ENCODE results near the gene GDPD3.

GRCh38 chr16:30110661-30111060, 2.7 kb downstream of the GDPD3 start:
- TF ChIP-seq EP300 (IDR thresholded peaks at IDR 0.05) (no peak), CTCF (IDR thresholded peaks at IDR 0.05) (no peak), POLR2A (IDR thresholded peaks at IDR 0.05; ENCODE audit: low read depth) (no peak), POLR2AphosphoS5 (IDR thresholded peaks at IDR 0.05) (no peak)

All from esophagus muscularis mucosa (tissue), 4 donors.